ENCODE measurements around the gene ICAM1.

Gene ICAM1

GRCh38 chr19:10320602-10321416 is 49.9 kb downstream of the ICAM1 start:
- ATAC-seq = no peak
- TF ChIP-seq CSRNP3 (CRISPR knock-in tag; IDR thresholded peaks at IDR 0.05) (no peak), ZC3H10 (CRISPR knock-in tag; IDR thresholded peaks at IDR 0.05) (no peak), TCF4 (CRISPR knock-in tag; IDR thresholded peaks at IDR 0.05; ENCODE audit: borderline replicate concordance) (no peak)

- ATAC-seq = no peak
- TF ChIP-seq CSDC2 (CRISPR knock-in tag; IDR thresholded peaks at IDR 0.05) (no peak), ISL1 (CRISPR knock-in tag; IDR thresholded peaks at IDR 0.05) (no peak), ZFP3 (CRISPR knock-in tag; IDR thresholded peaks at IDR 0.05) (no peak), TSHZ2 (CRISPR knock-in tag; IDR thresholded peaks at IDR 0.05) (no peak)
Measured at GRCh38 chr19:10321417-10321797, 50.5 kb downstream of the ICAM1 start.

- ATAC-seq = no peak
- no peak for TF ChIP-seq ZC3H10 (CRISPR knock-in tag; IDR thresholded peaks at IDR 0.05)
Measured at GRCh38 chr19:10321874-10322835, 51.2 kb downstream of the ICAM1 start.

GRCh38 chr19:10325732-10326131 is 54.8 kb downstream of the ICAM1 start:
- TF ChIP-seq OSR1 (CRISPR knock-in tag; IDR thresholded peaks at IDR 0.05) = no peak
- TF ChIP-seq POU6F1 (CRISPR knock-in tag; IDR thresholded peaks at IDR 0.05; ENCODE audit: borderline replicate concordance, low read depth) = no peak
- TF ChIP-seq BACH2 (CRISPR knock-in tag; IDR thresholded peaks at IDR 0.05; ENCODE audit: borderline replicate concordance) = no peak
- no peak for TF ChIP-seq CREB5 (CRISPR knock-in tag; IDR thresholded peaks at IDR 0.05; ENCODE audit: low read depth)
- no peak for TF ChIP-seq ZNF565 (CRISPR knock-in tag; conservative IDR thresholded peaks at IDR 0.05; ENCODE audit: low read depth)
- TF ChIP-seq SNAI2 (CRISPR knock-in tag; IDR thresholded peaks at IDR 0.05) = no peak
- no peak for TF ChIP-seq CSDC2 (CRISPR knock-in tag; IDR thresholded peaks at IDR 0.05)
- TF ChIP-seq ISL1 (CRISPR knock-in tag; IDR thresholded peaks at IDR 0.05) = no peak
- TF ChIP-seq TCF4 (CRISPR knock-in tag; IDR thresholded peaks at IDR 0.05; ENCODE audit: borderline replicate concordance) = no peak
- TF ChIP-seq TOX (CRISPR knock-in tag; IDR thresholded peaks at IDR 0.05; ENCODE audit: borderline replicate concordance) = no peak
- no peak for TF ChIP-seq ZFP30 (CRISPR knock-in tag; IDR thresholded peaks at IDR 0.05)
- no peak for TF ChIP-seq ZNF8 (CRISPR knock-in tag; IDR thresholded peaks at IDR 0.05)
- no peak for TF ChIP-seq CSRNP3 (CRISPR knock-in tag; IDR thresholded peaks at IDR 0.05)
- no peak for TF ChIP-seq GLIS3 (CRISPR knock-in tag; IDR thresholded peaks at IDR 0.05)
- TF ChIP-seq ARNTL (CRISPR knock-in tag; IDR thresholded peaks at IDR 0.05; ENCODE audit: borderline replicate concordance, low read depth) = no peak
- TF ChIP-seq ESRRG (CRISPR knock-in tag; IDR thresholded peaks at IDR 0.05) = no peak
- no peak for TF ChIP-seq ZC3H10 (CRISPR knock-in tag; IDR thresholded peaks at IDR 0.05)
- TF ChIP-seq TSHZ2 (CRISPR knock-in tag; IDR thresholded peaks at IDR 0.05) = no peak
- no peak for ATAC-seq

Measured in SK-N-SH treated with all-trans-retinoic acid at 6 μM for 48 hours (cell line).